Liver (tissue), 9 donors: ENCODE data around the gene RACGAP1. TPM values are rescaled to one million over a fixed set of nuclear protein-coding genes. Genes with fewer than 3 reads are reported as not detected.

Experiments
- DNase-seq: peaks from one replicate; pipeline ENCODE4 v3.0.0-alpha.2; 2017; ENCODE audit warnings: low spot score
- H3K27ac ChIP-seq, 2 donors: one replicate each; pipeline ENCODE4 v1.7.0; 2013; ENCODE audit warnings: inconsistent platforms in 2 of 2, low read length in 2 of 2, control low read depth in 1 of 2, low read depth in 1 of 2, mild to moderate bottlenecking in 1 of 2
- H3K27me3 ChIP-seq, 4 donors: one replicate each; pipeline versions ENCODE4 v1.6.1 to v1.7.0; 2013; ENCODE audit warnings: low read length in 3 of 4, inconsistent platforms in 1 of 4, mild to moderate bottlenecking in 1 of 4, moderate library complexity in 1 of 4; ENCODE audit not compliant: control insufficient read depth in 4 of 4, insufficient read depth in 4 of 4
- H3K36me3 ChIP-seq, 4 donors: one replicate each; pipeline versions ENCODE4 v1.6.1 to v1.7.0; 2013; ENCODE audit warnings: low read length in 3 of 4, mild to moderate bottlenecking in 3 of 4, low read depth in 1 of 4, moderate library complexity in 1 of 4; ENCODE audit not compliant: control insufficient read depth in 4 of 4, insufficient read depth in 3 of 4
- H3K4me1 ChIP-seq, 4 donors: one replicate each; pipeline versions ENCODE4 v1.6.1 to v1.7.0; 2013; ENCODE audit warnings: low read length in 3 of 4, mild to moderate bottlenecking in 3 of 4, moderate library complexity in 1 of 4; ENCODE audit not compliant: control insufficient read depth in 4 of 4, insufficient read depth in 4 of 4
- H3K4me3 ChIP-seq, 3 donors: one replicate each; pipeline versions ENCODE4 v1.6.1 to v1.7.0; 2013; ENCODE audit warnings: low read length in 3 of 3, control low read depth in 1 of 3, low read depth in 1 of 3, mild to moderate bottlenecking in 1 of 3
- H3K9ac ChIP-seq, 2 donors: one replicate each; pipeline ENCODE4 v1.7.0; 2013; ENCODE audit warnings: low read length in 2 of 2, mild to moderate bottlenecking in 2 of 2, moderate library complexity in 2 of 2, control low read depth in 1 of 2, low read depth in 1 of 2
- H3K9me3 ChIP-seq, 4 donors: one replicate each; pipeline versions ENCODE4 v1.6.1 to v1.7.0; 2013; ENCODE audit warnings: low read length in 3 of 4; ENCODE audit not compliant: control insufficient read depth in 4 of 4
- CTCF ChIP-seq: fragments of 150-350 bp; IDR thresholded peaks from 2 replicates; pipeline ENCODE4 v1.5.1; 2017; ENCODE audit warnings: improper control_type of control experiment, low read depth, low read length; ENCODE audit not compliant: missing input control
- EGR1 ChIP-seq, 2 donors: IDR thresholded peaks; 2 replicates each; pipeline ENCODE4 v1.6.1; 2016 to 2018; ENCODE audit warnings: antibody characterized with exemption in 2 of 2, low read depth in 2 of 2
- FOXA1 ChIP-seq: IDR thresholded peaks from 2 replicates; pipeline ENCODE4 v1.6.1; 2016; ENCODE audit warnings: antibody characterized with exemption
- FOXA2 ChIP-seq: IDR thresholded peaks from 2 replicates; pipeline ENCODE4 v1.6.1; 2016; ENCODE audit warnings: antibody characterized with exemption
- HNF4A ChIP-seq, 2 donors: conservative IDR thresholded peaks; 2 replicates each; pipeline ENCODE4 v1.6.1; 2016; ENCODE audit warnings: antibody characterized with exemption in 2 of 2, mild to moderate bottlenecking in 2 of 2
- HNF4G ChIP-seq: IDR thresholded peaks from 2 replicates; pipeline ENCODE4 v1.6.1; 2016; ENCODE audit warnings: antibody characterized with exemption
- JUND ChIP-seq, 2 donors: IDR thresholded peaks; 2 replicates each; pipeline ENCODE4 v1.6.1; 2016; ENCODE audit warnings: antibody characterized with exemption in 2 of 2
- MAX ChIP-seq: IDR thresholded peaks from 2 replicates; pipeline ENCODE4 v1.6.1; 2016; ENCODE audit warnings: antibody characterized with exemption
- RAD21 ChIP-seq, 2 donors: IDR thresholded peaks; 2 replicates each; pipeline ENCODE4 v1.6.1; 2016; ENCODE audit warnings: antibody characterized with exemption in 2 of 2, mild to moderate bottlenecking in 2 of 2
- REST ChIP-seq: IDR thresholded peaks from 2 replicates; pipeline ENCODE4 v1.6.1; 2016; ENCODE audit warnings: antibody characterized with exemption, mild to moderate bottlenecking
- RXRA ChIP-seq, 2 donors: IDR thresholded peaks; 2 replicates each; pipeline ENCODE4 v1.6.1; 2017 to 2018; ENCODE audit warnings: antibody characterized with exemption in 2 of 2, mild to moderate bottlenecking in 1 of 2
- TAF1 ChIP-seq: conservative IDR thresholded peaks from 2 replicates; pipeline ENCODE4 v1.6.1; 2016; ENCODE audit warnings: antibody characterized with exemption, mild to moderate bottlenecking
- YY1 ChIP-seq: IDR thresholded peaks from 2 replicates; pipeline ENCODE4 v1.6.1; 2016; ENCODE audit warnings: antibody characterized with exemption, mild to moderate bottlenecking
- ZBTB33 ChIP-seq: IDR thresholded peaks from 2 replicates; pipeline ENCODE4 v1.6.1; 2016; ENCODE audit warnings: antibody characterized with exemption
- WGBS: extraction: QIAGEN DNeasy Blood & Tissue Kit; methylation state at CpG from one replicate; pipeline ENCODE4 v1.1.7; 2013; 5-methylcytosine and 5-hydroxymethylcytosine counted together
- polyA plus RNA-seq, 2 donors: library from polyadenylated mRNA; stranded (reverse) in 1 of 2; unstranded in 1 of 2; fragments of 200-250 nt in 1 of 2; fragments of >200 nt in 1 of 2; fragmentation: Nextera tagmentation in 1 of 2; extraction: Ambion mirVana in 1 of 2; gene quantifications; one replicate each; pipeline versions ENCODE4 v1.2.1 to v1.2.3, GENCODE V29; 2013 to 2015
- total RNA-seq, 2 donors: library from RNA; depleted of rRNA; stranded (reverse); fragments of >200 nt; gene quantifications; one replicate each; pipeline ENCODE4 v1.2.3, GENCODE V29; 2014
- donor health status: healthy.
- donor health status: healthy.
- donor health status: healthy.
- donor health status: healthy.
- donor health status: healthy.

The RACGAP1 gene
- total and polyA plus RNA-seq, 4 donors = 1.0 to 38.3 (median 2.9) TPM

GRCh38 chr12:50053583-50053982, 28.3 kb upstream of the RACGAP1 start (continued):
- TF ChIP-seq ZBTB33 = no peak

GRCh38 chr12:50052964-50053363, 27.7 kb upstream of the RACGAP1 start:
- no peak for DNase-seq
- H3K27me3 ChIP-seq = no peaks in the 10 kb centered on the region
- no peaks in the 10 kb centered on the region for H3K9me3 ChIP-seq
- no peak overlapping the region for H3K9ac ChIP-seq
- TF ChIP-seq FOXA2 (no peak), ZBTB33 (no peak), RAD21 (IDR thresholded peaks at IDR 0.05) (no peak), REST (no peak), HNF4A (conservative IDR thresholded peaks at IDR 0.05) (no peak), JUND (IDR thresholded peaks at IDR 0.05) (no peak), RXRA (IDR thresholded peaks at IDR 0.05) (no peak), EGR1 (IDR thresholded peaks at IDR 0.05; ENCODE audit: low read depth in 2 of 2) (no peak), FOXA1 (no peak), MAX (no peak), CTCF (no peak), TAF1 (no peak), YY1 (no peak), HNF4G (no peak)
- H3K36me3 ChIP-seq = no peaks in the 10 kb centered on the region
- no peak overlapping the region for H3K4me3 ChIP-seq
- WGBS = 92% methylated on average over 7 of the region's 7 CpGs
- peaks cover 7 to 21% (median 11%) of the 10 kb centered on the region in 4 donors for H3K4me1 ChIP-seq
- H3K27ac ChIP-seq = no peak overlapping the region
